ENCODE results near the gene DNAJC11.

DNA sequence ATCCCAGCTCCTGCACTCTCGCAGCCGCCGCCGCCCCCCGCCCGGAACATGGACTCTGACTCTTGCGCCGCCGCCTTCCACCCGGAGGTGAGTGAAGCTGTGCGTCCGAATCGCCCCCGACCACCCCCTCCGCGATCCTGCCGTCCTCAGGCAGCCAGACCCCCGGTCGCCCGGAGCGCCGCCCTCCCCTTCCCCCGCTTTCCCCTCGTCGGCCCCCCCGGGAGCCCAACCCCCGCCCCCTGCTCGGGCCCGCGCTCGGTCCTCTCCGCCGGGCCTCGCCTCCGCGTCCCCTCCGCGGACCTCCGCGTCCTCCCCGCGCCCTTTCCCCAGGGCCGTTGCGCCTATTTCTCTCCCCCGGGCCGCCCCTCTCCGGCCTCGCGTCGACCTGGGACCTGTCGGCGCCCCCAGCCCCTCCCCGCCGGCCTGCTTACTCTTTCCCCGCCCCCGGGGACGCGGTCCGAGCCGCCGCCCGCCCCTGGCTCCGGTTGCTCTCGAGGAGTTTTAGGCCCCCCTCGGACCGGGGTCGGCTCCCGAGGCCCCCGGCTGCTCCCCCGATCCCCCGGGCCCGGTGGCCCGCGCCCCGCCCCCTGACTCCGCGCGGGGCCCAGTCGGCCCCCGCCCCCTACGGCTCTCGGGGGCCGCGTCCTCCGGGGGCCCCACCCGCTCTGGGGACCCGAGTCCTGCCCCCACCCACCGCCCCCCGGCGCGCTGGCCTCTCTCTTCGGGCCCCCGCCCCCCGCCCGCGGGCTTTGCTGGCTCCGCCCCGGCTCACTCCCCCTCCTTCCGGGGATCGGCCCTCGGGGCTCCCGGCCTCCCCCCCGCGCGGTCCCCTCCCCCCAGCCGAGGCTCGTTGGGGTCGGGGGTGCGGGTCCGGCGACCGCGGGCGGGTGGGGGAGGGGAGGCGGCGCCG is 87.3 kb downstream of the DNAJC11 start:
- TF ChIP-seq CTCF (IDR thresholded peaks at IDR 0.05; ENCODE audit: low read length) (no peak), EZH2phosphoT487 (IDR thresholded peaks at IDR 0.05; ENCODE audit: low read length) (no peak)

All from MM.1S (cell line).